Stimulated activated CD8-positive, alpha-beta memory T cell treated with anti-CD3 and anti-CD28 coated beads, Interleukin-4, amount 100 ng/mL, for 24 hours (primary cell): Measurements from ENCODE around the gene ISG15.

Source experiments
- DNase-seq: peaks from one replicate; pipeline ENCODE4 v3.0.0-alpha.2; 2020; ENCODE audit warnings: low read depth

Gene ISG15

GRCh38 chr1:1061682-1062345 lies 48.5 kb downstream of the ISG15 start:
- DNase-seq: no peak

GRCh38 chr1:1062348-1063163 lies 49.3 kb downstream of the ISG15 start:
- DNase-seq: no peak

GRCh38 chr1:1063261-1063944 lies 50.1 kb downstream of the ISG15 start:
- no peak for DNase-seq
